GM19467 (cell line): ENCODE data around the gene PITPNM3.

Experiments used
- ATAC-seq: cut with Tn5 transposase; IDR thresholded peaks from one replicate; pipeline ENCODE4 v1.9.1; 2021; ENCODE audit warnings: mild to moderate bottlenecking, moderate library complexity; ENCODE audit not compliant: unreplicated experiment

The PITPNM3 gene

DNA sequence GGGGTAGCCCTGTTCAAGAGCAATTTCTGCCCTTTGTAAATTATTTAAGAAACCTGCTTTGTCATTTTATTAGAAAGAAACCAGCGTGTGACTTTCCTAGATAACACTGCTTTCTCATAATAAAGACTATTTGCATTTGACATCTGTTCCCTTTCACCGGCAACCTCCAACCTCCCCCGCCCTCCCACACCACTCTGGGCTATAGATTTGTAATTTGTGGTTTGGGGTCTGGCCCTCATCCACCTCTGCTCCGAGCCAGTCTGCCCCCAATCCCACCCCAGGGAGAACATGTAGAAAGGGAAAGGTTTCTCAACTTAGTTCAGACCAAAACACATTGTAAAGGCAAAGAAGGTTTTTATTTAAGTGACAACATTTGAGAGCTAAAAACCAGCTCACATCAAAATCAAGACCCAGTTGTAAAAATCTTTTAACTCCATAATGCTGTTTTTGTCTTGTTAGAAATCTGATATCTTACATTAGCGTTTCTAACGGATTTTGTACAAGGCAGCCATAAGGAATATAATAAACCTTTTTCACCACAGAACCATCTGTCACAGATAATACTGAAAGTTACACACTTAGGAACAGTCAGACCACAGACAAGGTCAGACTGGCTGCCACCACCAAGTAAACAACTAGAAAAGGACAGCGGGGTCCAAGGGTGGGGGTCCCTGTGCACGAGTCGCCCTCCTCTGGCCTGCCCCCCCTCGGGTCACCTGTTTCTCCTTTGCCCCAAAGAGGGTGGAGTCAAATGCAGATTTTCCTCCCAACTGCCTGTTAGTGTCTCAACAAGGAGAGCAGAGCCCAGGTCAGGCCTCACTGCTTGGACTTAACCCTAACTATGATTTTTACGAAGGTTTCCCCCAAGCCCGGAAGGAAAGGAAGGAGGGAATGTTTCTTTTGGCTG, 105.2 kb downstream of the PITPNM3 start:
- no peak for ATAC-seq

GRCh38 chr17:6449307-6449706, 107.0 kb downstream of the PITPNM3 start:
- no peak for ATAC-seq

GRCh38 chr17:6448473-6448872, 107.9 kb downstream of the PITPNM3 start:
- no peak for ATAC-seq

DNA sequence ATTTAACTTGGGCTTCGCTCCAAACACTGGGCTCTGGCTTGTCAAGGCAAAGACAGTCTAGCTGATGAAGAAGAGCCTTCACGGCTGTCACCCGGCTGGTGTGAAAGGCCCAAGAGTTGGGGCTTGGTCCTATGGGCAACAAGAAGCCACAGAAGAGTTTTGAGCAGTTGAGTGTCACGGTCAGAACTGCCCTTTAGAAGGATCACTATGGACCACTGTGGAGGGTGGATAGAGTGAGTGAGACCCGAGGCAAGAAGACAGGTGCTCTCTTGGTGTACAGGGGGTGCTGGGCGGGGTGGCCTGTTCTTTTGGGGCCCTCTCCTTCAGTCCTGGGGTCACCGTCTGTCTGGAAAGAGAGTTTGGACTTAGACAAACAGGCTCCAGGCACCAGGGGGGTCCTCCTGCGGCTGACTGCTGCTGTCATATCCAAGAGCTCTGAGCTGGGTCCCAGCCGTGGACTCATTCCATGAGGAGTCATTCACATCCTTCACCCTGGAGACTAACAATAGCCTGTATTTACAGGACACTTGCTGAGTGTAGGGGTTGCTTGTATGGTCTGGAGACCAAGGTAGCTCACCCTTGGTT, 109.7 kb downstream of the PITPNM3 start:
- no peak for ATAC-seq

DNA sequence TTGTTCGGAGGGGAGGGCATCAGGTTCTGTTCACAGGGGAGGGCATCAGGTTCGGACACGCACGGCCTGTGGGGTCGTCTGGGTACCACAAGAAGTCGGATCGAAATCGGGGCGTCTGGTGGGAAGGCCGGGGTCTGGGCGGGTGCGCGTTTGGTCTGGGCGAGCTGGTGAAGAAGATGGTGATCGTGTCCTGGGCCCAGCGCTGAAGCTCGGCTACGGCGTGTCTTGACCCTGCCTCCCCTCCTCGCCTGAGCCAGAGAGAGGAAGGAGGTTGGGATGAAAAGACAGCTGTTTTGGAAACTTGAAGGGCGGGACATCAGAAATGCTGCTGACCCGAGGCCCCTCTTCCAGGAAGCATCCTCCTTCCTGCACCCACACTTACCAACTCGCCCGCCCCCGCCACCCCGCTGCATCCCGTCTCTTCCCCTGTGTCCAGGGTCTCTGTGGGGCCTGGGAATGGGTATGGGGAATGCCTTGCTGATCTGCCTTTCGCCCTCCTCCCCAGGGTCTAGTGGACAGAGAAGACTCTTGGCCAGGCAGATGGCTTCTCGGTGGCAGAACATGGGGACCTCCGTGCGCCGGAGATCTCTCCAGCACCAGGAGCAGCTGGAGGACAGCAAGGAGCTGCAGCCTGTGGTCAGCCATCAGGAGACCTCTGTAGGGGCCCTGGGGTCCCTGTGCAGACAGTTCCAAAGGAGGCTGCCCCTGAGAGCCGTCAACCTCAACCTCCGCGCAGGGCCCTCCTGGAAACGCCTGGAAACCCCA, 111.6 kb downstream of the PITPNM3 start:
- no peak for ATAC-seq

DNA sequence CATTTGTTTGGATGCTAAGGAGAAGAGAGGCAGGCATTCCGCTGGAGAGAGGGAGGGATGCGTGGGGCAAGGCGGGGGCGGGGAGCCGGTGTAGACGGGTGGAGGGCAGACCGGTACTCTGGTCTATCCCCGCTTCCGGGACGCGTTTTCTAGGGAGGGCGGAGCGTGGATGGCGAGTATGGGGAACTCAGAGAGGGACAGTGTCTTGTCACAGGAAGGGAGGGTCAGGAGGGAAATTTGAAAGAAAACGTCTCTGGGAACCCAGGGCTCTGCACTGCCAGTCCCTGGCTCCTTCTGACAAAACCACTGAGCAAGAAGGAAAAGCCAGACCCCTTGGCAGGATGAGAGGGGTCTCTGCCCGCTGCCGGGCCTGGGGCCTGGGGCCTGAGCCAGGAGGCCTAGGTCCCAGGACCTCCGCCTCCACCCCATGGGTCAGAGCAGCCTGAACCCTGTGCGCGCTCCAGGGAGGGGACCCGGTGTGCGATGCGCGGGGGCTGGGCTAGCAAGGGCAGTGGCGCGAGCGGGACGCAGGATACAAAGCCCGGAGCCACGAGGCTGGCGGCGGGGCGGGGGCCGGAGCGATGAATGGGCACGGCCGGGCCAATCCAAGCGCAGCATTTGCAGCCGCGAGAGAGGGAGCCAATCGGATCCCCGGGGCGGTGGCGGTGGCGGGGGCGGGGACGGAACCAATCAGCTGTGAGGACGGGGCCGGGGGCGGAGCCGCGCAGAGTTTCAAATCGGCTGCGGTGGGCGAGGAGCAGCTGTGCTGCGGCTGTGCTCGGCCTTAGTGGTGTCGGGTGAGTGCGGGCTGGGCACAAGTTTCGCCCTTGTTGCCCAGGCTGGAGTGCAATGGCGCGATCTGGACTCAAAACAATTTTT, 112.4 kb downstream of the PITPNM3 start, which contains the start of gene PIMREG:
Gene PIMREG (plus strand): TSS at position 764 of the 879 bp plus-strand sequence. CDS start 656 bp downstream, outside the sequence.
- peak; percentile 84 for ATAC-seq

GRCh38 chr17:6442775-6443174, 113.6 kb downstream of the PITPNM3 start:
- no peak for ATAC-seq

DNA sequence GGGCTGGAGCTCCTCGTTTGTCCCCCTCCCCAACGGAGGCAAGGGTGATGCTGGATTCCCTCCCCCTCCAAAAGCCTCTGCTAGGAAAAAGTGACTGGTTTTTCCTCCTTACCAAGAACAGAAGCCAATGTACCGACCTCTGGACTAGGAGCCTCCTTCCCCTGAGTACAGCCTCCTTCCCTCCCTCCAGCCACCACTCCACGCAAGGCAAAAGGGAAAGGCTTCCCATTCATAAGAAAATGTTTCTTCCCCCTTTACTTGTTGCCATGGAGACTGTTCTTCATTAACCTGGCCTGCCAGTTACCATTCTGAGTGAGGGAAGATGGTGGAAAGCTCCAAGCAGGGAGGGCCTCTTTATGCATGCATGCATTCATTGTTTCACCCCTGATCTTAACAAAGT, 116.4 kb downstream of the PITPNM3 start:
- no peak for ATAC-seq

GRCh38 chr17:6437956-6438355, 118.4 kb downstream of the PITPNM3 start:
- no peak for ATAC-seq

DNA sequence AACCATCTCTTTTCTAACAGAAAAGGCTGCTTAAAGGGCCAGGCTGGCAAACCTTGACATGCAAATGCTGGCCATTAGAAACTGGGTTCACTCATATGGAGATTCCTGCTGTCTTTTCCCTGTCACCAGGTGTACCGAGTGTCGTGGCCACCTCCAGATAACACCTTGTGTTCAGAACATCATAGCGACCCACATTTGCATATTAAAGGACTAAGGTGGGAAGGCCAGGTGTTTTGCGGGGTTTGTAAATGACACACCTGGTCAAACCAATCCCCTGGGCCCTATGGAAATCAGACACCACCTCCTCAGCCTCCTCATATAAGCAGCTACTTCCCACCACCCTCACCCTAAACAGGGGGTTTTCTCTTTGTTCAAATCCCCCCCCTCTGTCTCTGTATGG, 118.9 kb downstream of the PITPNM3 start:
- ATAC-seq: no peak

DNA sequence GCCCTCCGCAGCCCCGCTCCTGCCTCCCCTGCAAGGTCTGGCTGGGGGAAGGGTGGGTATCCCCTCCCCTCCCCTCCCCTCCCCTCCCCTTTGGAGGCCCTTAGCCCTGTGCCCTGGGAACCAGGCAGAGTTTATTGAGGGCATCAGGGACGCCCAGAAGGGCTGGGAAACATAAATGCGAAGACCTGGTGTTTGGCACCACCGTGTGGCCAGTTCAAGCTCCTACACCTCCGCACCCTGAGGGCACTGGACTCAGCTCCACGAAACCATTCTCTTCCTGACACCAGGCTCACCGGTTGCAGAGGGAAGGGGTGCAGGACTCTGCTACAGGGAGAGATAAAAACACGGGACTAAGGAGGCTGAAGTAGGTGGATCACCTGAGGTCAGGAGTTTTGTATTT, 120.4 kb downstream of the PITPNM3 start:
- peak; percentile 67 for ATAC-seq

DNA sequence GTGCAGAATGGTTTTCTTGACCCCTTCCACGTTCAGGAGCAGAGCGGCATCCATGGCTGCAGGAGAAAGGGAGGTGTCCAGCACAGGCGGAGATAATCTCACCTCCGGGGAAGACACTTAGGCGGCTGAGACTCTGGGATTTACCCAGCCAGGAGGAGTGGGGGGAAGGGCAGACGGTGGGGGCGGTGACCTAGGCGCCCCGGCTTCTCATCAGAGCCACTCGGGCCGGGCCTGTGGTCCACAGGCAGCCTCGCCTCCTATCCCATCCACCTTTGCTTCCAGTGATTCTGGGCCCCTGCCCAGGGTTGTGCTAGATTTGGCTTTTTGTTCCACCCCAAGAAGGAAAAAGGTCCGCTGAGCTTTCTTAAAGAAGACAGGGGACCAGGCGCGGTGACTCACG, 121.3 kb downstream of the PITPNM3 start, which contains the start of gene AIPL1:
Gene AIPL1 (minus strand): TSS at position 71 of the 400 bp plus-strand sequence. CDS start 17 bp downstream, at position 54.
- no peak for ATAC-seq

DNA sequence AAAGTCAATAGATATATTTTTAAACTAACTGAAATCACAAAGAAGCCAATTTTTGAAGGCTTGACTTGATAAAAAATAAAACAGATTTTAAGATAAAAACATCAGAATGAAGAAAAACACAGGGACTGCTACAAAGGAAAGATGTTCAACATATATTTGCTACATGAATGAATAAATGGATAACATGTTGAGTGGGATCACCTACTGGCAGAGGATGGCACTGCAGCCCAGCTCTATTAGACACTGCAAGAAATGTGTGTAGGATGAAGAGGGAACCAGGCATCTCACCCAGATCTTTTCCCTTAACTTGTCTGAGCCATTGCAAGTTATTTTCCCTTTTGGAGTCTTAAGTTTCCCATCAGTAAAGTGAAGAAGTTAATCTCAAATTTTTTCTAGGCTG, 125.6 kb downstream of the PITPNM3 start:
- ATAC-seq: no peak

DNA sequence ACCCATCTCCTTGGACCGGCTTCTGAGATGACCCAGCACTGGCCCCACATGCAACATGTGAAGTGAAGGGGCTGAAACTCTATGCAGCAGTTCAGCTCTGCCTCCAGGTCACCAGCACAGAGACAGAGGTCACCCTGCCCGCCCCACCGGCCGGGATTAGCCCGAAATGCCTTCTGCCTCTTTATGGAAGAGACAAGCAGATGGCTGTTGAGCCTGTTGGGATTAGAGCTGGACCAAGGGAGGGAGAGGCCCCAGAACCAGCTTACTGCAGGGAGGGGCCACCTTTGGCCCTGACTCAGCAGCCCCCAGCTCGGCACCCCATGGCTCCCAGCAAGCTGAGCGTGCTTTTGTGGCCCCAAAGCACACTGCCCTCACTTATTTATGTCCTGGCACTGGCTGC, 127.1 kb downstream of the PITPNM3 start:
- ATAC-seq: no peak

DNA sequence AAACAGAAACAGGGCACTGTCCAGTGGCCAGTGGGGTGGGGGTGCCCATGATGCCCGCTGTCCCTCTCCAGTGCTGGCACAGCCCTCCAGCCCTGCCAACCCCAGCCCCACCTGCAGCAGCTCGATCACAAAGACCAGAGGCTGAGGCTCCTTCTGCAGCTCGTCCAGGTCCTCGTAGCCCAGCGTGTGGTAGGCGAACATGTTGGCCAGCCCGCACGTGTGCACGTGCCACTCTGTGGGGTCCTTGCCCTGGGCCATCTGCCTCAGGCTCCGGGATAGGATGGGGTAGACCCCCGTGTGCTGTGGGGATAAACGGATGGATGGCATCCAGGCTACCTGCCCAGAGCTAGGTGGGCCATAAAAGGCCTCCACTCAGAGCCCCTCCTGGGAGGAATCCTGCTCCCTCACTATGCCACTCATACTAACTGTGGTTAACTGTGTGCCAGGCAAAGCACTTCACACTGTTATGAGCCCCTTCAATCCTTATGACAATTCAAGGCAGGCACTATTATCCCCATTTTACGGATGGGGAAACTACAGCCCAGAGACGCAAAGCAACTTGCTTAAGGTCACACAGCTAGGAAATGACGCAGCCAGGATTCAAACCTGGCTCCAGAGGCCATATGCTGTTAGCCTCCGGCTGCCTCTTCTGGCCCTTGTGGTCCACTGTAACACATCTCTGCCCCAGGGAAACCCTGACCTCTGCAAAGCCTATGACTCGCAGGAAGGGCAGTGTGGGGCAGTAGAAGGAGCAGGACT, 128.0 kb downstream of the PITPNM3 start:
- ATAC-seq: no peak

- no peak for ATAC-seq
Measured at GRCh38 chr17:6427279-6427781, 129.0 kb downstream of the PITPNM3 start.

GRCh38 chr17:6426356-6427101, 129.8 kb downstream of the PITPNM3 start:
- ATAC-seq: no peak

DNA sequence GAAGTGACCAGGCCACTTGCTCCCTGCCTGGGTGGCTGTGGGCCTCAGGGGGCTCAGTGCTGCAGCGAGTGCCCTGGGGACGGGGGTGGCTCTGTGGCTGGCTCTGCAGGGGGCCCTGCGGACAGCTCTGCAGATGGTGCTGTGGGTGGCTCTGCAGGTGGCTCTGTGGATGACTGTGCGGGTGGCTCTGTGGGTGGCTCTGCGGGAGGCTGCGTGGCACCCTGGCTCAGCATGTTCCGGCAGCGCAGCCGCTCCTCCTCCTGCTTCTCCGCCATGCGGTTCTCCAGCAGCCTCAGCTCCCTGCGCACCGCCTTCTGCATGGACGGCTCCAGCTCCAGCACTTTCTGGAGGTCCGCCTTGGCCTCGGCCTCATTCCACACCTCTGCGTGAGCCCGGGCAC, 130.9 kb downstream of the PITPNM3 start:
- ATAC-seq: no peak

DNA sequence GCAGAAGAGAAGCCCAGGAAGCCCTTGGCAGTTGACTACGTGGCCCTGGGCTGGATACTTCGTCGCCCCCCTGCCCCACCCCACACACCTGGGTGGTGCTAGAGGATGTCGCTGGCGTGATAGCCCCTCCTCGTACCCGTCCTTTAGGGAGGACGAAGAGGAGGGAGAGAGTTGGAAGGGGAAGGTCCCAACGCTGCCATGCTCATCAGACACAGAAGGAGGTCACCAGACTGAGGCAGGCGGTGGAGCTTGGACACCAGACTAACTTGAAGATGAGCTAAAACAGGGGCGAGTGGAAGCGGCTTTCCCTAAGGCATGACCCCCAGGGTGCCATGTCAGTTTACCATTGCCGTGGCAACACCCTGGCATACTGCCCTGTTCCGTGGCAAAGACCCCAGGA, 132.4 kb downstream of the PITPNM3 start:
- no peak for ATAC-seq
